GM06990 (cell line): ENCODE data around the gene RASL10A.

Experiments
- DNase-seq: peaks from one replicate; pipeline ENCODE4 v3.0.0-alpha.2; 2011; ENCODE audit not compliant: insufficient read length; ENCODE audit errors: extremely low read depth
- H3K27me3 ChIP-seq: replicated peaks from 2 replicates; pipeline ENCODE4 v1.6.0; 2011; ENCODE audit warnings: low read length; ENCODE audit not compliant: control insufficient read depth, insufficient read depth
- H3K36me3 ChIP-seq: 2 replicates; pipeline ENCODE4 v1.5.1; 2011; ENCODE audit warnings: low read length; ENCODE audit not compliant: control insufficient read depth, insufficient read depth
- H3K4me3 ChIP-seq: replicated peaks from 2 replicates; pipeline ENCODE4 v1.5.1; 2011; ENCODE audit warnings: low read depth, mild to moderate bottlenecking, control low read depth, low read length
- TF ChIP-seq, protein P1 (sequence below): IDR thresholded peaks from 2 replicates; pipeline ENCODE4 v1.5.1; 2011; ENCODE audit warnings: low read length, control low read depth, mild to moderate bottlenecking, inconsistent platforms; ENCODE audit not compliant: insufficient read depth, poor library complexity, severe bottlenecking

Gene RASL10A

DNA sequence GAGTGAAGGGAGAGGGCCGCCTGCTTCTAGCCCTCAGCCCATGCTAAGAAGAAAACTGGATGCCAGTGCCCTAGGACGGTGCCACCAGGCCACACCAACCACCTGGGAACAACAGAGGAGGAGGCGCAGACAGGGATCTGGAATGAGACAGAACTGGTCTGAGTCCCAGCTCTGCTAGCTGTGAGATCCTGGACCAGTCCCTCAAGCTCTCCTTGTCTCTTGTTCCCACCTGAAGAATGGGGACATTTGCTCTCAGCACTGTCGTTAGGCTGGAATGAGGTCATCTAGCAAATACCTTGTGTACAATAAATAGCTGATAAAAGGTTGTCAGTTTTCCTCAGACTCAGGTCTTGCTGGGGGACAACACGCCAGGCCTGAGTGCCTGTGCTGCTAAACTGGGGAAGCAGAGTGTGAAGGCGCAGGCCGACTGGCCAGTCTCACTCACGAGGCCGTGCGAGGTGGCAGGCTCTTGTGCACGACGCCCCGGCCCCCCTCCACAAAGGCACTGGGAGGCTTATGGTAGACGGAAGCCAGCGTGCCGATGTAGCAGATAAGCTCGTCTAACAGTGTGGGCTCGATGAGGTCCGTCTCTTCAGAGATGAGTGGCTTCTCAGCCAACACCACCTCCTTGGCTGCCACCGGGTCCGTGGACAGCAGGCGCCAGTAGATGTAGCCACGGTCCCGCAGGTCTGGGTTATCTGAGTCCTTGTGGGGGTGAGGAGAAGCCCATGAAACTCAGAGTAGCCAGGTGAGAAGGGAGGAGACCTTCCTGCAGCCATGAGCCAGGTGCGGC lies 25.8 kb upstream of the RASL10A start:
- Histone ChIP-seq H3K4me3 (no peak overlapping the region), H3K36me3 (peaks cover 62% of the 10 kb centered on the region), H3K27me3 (no peaks in the 10 kb centered on the region)
- TF ChIP-seq, protein P1, sequence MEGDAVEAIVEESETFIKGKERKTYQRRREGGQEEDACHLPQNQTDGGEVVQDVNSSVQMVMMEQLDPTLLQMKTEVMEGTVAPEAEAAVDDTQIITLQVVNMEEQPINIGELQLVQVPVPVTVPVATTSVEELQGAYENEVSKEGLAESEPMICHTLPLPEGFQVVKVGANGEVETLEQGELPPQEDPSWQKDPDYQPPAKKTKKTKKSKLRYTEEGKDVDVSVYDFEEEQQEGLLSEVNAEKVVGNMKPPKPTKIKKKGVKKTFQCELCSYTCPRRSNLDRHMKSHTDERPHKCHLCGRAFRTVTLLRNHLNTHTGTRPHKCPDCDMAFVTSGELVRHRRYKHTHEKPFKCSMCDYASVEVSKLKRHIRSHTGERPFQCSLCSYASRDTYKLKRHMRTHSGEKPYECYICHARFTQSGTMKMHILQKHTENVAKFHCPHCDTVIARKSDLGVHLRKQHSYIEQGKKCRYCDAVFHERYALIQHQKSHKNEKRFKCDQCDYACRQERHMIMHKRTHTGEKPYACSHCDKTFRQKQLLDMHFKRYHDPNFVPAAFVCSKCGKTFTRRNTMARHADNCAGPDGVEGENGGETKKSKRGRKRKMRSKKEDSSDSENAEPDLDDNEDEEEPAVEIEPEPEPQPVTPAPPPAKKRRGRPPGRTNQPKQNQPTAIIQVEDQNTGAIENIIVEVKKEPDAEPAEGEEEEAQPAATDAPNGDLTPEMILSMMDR = no peak
- DNase-seq = no peak

DNA sequence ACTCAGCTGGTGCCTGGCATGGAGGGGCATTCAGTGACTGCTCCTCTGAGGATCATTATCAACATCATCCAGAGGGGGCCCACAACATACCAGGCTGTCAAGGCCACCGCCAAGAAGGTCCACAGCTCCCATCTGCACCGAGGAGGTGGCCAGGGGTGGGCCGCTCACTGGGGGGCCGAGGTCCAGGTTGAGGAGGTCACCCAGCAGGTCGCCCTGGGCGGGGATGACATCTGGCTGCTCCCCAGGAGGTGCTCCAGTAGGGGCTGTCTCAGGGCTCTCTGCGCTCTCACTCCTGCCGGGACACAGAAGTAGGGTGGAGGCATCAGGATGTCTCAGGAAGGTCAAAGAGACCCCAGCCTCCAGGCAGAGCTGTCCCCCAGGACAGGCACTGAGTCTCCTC lies 25.1 kb upstream of the RASL10A start:
- Histone ChIP-seq H3K27me3 (no peaks in the 10 kb centered on the region), H3K4me3 (no peak overlapping the region), H3K36me3 (peaks cover 62% of the 10 kb centered on the region)
- DNase-seq = no peak
- TF ChIP-seq, protein P1 = no peak

DNA sequence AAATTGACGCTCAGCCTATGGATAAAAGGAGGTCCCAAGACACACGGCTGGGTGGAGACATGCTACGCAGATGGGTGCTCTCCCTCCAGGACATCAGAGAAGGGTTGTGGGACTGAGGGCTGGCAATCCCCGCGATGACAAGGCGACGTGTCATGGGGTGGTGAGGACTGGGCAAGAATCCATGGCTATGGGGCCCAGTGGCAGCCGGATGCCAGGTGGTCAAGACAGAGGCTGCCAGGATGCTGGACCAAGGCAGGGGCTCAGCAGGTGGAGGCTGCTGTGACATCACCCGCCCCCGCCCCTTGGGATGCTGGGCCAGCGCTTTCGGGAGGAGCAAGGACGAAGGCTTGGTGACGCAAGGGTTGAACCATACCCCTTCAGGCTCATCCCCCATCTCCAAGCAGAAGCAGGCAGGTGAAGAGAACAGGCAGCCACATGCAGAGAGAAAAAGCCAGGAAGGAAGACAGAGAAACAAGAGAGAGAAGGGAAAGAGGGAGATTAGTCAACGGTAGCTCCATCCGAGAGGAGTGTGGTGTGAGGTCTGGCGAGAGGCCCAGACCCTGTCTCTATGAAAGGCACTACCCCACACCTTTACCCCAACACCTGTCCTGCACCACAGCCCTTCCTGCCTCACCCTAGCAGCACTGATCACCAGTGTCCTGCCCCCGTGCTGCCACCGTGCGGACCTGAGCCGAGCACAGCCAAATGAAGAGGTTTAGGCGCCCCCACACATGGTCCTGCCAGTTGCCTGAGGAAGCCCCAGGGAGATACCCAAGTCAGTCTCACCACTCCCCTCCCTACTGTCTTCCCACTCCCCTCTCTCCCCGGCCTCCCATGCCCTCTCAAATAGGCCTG lies 24.1 kb upstream of the RASL10A start:
- Histone ChIP-seq H3K27me3 (no peaks in the 10 kb centered on the region), H3K36me3 (peaks cover 67% of the 10 kb centered on the region), H3K4me3 (no peak overlapping the region)
- TF ChIP-seq, protein P1 = no peak
- no peak for DNase-seq

DNA sequence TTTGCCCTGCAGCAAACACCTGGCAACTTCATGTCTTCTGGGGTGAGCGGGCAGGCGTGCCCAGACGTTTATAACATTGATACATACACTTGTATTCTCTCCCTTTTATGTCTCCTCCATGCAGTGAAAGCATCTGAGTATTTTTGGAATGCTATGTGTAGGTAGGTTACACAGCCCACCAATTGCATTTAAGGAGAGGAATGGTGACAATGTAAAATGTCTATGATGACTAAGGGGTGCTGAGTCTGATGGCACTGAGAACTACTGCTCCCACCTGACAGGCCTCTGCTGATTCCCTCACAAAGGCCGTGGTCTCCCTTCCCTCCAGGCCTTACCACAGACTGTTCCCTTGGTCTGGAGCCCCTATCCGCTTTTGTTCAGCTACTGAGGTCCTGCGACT lies 22.9 kb upstream of the RASL10A start:
- H3K27me3 ChIP-seq = no peaks in the 10 kb centered on the region
- TF ChIP-seq, protein P1 = no peak
- H3K36me3 ChIP-seq = peaks cover 69% of the 10 kb centered on the region
- no peak for DNase-seq
- no peak overlapping the region for H3K4me3 ChIP-seq

DNA sequence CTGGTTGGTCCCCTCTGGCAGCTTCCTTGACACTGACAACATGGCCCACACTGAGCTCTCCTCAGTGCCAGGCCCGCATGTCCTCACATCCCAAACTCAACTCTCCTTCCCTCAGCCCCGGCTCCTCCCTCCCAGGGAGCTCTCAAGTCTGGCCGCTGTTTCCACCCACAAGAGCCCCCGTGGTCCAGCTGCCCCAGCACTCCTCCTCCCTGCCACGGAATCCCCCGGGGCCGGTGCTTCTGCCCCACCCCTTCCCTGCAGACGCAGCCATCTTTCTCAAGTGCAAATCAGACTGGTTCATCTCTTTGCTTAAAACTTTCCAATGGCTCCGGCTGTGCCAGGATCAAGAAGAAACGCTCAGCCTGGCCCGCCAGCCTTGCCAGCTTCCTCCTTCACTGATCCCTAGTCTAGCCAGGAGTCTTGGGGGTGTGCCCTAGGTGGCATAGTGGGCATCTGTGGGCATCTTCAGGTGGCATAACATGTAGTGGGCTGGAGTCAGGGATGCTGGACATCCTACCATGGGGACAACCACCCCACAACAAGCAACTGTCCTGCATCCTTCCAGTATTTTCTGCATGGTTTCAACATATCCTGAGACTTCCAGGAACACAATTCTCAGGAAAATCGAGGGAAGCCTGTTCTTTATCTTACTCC lies 22.3 kb upstream of the RASL10A start:
- TF ChIP-seq, protein P1 = no peak
- Histone ChIP-seq H3K27me3 (no peaks in the 10 kb centered on the region), H3K4me3 (no peak overlapping the region), H3K36me3 (peaks cover 68% of the 10 kb centered on the region)
- no peak for DNase-seq
